GM12801 (cell line): Measurements from ENCODE around the gene CALN1.

Experiments used
- TF ChIP-seq, protein P1 (sequence below): IDR thresholded peaks from one replicate; pipeline ENCODE4 v1.5.1; 2011; ENCODE audit warnings: control low read depth; ENCODE audit not compliant: insufficient read length; ENCODE audit errors: extremely low read depth

The CALN1 gene

DNA sequence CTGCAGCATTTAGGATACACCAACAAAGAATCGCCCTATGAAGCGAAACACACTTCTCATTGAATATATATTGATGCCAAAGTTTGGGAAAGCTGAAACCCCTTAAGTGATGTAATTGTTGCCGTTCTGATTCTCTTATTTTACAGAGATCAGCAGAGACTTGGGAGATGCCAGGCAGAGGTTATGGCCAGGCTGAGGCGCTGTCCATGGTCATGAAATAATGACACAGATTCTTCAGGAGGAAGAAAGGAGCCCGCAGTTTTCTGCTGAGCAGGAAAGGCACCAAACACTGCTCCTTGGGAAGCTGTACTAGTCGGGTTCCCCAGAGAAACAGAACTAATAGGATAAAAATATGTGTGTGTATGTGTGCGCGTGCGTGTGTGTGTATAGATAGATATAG, 566.0 kb downstream of the CALN1 start:
- TF ChIP-seq, protein P1, sequence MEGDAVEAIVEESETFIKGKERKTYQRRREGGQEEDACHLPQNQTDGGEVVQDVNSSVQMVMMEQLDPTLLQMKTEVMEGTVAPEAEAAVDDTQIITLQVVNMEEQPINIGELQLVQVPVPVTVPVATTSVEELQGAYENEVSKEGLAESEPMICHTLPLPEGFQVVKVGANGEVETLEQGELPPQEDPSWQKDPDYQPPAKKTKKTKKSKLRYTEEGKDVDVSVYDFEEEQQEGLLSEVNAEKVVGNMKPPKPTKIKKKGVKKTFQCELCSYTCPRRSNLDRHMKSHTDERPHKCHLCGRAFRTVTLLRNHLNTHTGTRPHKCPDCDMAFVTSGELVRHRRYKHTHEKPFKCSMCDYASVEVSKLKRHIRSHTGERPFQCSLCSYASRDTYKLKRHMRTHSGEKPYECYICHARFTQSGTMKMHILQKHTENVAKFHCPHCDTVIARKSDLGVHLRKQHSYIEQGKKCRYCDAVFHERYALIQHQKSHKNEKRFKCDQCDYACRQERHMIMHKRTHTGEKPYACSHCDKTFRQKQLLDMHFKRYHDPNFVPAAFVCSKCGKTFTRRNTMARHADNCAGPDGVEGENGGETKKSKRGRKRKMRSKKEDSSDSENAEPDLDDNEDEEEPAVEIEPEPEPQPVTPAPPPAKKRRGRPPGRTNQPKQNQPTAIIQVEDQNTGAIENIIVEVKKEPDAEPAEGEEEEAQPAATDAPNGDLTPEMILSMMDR, result no peak

DNA sequence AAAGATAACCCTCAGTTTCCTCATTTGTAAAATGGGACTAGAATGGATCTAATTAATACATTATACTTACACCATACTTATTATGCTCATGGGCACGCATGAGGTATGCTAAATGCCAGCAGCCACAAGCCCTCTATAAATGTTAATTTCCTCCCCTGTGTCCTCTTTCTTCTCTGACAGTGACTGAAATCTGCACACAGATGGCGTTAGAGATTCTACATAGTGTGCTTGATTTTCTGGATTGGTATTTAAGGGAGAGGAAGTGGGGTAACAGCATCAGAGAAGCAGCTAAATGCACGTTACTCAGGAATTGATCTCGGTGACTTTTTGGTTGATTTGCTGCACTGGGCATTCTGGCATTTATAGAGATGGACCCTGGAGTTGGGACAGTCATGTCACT, 568.5 kb downstream of the CALN1 start:
- TF ChIP-seq, protein P1, result no peak

DNA sequence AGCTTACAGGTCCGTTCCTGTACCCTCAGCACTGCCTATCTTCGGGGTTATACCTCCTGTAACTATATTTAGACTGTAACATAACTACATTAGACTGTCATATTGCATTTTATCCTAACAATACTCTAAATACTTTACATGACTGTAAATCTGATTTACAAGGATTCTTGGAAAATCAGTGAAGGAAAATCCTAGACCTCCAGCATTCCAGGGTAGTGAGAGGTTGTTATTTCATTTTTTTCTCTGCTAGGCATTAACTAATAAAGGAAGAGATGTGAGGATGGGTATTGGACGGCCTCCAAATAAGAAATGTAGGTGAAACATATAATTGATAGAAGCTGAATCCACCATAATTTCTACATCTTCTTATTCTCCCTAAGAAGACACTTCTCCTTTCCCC, 569.4 kb downstream of the CALN1 start:
- TF ChIP-seq, protein P1, result no peak

DNA sequence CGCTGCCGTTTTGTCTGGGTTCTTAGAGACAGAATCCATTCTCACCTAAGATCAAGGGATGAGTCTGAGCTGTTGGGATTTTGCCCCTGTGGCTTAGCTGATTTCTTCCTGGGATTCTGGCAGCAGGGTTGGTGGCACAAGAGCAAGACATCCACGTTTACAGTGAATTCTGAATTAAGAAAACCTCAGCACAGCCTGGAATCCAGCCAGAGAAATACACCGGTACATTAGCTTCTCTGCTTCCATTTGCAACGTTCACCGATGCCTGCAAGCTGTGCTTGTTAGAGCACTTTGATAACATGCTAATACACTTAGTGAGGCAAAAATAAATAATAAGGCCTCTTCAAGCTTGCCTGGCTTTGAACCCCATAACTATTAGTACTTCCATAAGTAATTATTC, 569.8 kb downstream of the CALN1 start:
- TF ChIP-seq, protein P1, result no peak

DNA sequence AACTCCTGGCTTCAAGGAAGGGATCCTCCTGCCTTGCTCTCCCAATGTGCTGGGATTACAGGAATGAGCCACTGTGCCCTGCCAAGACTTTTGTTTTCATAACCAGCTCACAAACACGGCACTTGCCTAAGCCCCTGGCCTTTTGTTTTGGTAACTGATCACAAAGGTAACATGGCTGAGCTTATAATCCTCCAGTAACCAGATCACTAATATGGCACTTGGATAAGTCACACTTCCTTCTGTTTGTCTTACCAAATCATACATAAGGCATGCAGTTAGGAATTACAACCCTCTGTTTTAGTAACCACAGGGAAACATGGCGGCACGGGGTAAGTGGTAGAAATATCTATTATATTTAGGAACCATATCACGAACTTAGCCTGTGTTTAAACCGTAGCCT, 577.1 kb downstream of the CALN1 start:
- TF ChIP-seq, protein P1, result no peak

DNA sequence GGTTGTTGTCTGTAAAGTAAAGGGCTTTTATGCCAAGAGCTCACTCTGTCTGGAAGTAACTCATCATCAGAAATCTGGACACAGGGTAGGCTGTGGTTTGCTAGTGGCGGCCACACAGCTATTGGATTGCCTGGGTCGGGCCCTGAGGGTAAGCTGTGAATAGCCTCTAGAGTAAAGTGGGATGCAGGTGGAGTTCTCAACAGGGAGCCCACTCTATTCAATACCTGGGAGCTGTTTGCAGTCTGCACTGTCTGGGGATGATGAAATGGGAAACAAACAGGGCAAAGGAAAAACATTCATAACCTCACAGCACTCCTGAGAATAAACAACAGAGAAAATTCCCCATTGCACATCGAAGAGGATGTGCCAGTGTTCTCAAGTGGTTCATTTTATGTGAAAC, 582.6 kb downstream of the CALN1 start:
- TF ChIP-seq, protein P1, result no peak

DNA sequence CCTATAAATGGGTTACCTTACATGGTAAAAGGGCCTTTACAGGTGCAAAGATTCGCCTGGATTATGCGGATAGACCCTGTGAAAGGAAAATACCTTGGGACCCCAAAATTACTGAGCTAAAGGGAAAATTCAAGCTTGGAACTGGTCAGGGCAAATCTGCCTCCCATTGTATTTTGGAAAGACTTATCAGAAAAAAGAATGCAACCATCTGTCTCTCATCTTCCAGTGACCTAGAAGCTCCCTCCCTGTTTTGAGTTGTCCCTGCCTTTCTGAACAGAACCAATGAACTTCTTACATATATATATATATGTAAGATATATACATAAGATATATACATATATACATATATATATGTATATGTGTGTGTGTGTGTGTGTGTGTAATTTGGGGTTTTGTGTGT, 583.8 kb downstream of the CALN1 start:
- TF ChIP-seq, protein P1, result no peak

DNA sequence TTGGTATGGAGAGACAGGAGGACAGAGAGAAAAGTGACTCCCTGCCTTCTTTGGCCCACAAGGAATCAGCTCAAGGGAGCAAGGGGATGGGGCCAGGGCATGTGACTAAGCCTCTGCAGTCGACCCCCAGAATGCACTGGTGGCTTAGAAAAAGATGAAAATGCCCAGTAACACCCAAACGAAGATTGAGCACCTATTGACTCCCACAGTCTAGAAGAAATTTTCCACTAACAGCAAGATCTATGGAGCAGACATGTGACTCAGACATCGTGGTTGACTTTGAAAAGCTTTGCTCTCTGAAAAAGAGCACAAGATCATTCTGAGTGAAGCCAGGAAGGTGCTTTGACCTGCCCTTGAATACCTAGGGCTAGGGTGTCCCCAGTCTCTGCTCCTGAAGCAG, 586.0 kb downstream of the CALN1 start:
- TF ChIP-seq, protein P1, result no peak
